ENCODE data around the gene FAM47E. TPM values are rescaled to one million over a fixed set of nuclear protein-coding genes. Genes with fewer than 3 reads are reported as not detected.
"Not testable (repeated sequence)": the region's sequence is repeated elsewhere in the genome, so short reads cannot be mapped to it uniquely, and the experiment has no call there.

The FAM47E gene
- total RNA-seq, 1 donor from 2014 or later, result 1.6 TPM

DNA sequence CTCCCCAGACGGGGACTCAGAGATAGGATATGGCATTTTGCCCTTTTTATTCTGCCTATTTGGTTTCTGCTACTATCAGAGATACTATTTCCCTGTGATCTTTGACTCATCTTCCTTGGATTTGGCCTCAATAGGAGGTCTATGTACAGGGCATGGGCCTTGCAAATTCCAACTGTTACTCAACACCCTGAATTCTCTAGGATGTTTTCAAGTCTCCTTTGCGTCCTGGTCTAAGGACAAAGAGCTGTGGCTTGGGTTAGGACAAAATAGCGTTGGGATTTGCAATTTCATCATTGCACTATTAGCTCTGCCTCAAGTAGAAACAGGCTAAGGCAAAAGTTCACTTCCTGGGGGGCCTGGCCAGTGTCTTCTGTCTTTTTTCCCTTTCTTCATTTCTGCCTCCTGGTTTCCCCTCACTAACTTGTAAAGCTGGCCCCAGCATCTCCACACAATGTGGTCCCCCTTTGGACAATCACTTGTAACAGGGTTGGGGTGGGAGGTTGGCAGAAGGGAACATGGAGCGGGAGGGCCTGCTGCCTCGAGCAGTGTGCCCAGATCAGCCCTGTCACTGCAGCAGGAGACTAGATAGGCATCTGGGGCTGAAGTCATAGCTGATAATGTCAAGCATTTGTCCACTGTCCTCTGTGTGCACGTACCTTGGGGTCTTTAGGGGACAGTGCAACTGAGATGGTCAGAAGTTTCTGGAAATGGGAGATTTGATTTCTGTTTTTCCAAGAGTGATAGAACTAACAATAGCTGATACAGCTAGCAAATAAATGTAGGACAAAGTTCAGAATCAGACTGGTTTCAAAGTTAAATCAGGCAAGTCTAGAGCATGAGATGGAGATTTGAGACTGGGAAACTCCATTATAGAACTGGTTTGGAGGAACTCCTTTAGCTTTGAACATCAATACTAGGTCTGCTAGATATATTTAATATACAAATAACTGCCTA lies 29.2 kb downstream of the FAM47E start:
- Mint-ChIP-seq H3K27ac (ENCODE audit: unreplicated experiment) (no peak overlapping the region), H3K4me3 (no peak overlapping the region), H3K36me3 (ENCODE audit: low read depth) (no peaks in the 10 kb centered on the region), H3K9me3 (no peaks in the 10 kb centered on the region), H3K4me1 (peaks cover 12% of the 10 kb centered on the region), H3K27me3 (ENCODE audit: low read depth) (no peaks in the 10 kb centered on the region)
- DNase-seq (ENCODE audit: low read depth, low spot score), result no peak
- TF ChIP-seq, protein P1, sequence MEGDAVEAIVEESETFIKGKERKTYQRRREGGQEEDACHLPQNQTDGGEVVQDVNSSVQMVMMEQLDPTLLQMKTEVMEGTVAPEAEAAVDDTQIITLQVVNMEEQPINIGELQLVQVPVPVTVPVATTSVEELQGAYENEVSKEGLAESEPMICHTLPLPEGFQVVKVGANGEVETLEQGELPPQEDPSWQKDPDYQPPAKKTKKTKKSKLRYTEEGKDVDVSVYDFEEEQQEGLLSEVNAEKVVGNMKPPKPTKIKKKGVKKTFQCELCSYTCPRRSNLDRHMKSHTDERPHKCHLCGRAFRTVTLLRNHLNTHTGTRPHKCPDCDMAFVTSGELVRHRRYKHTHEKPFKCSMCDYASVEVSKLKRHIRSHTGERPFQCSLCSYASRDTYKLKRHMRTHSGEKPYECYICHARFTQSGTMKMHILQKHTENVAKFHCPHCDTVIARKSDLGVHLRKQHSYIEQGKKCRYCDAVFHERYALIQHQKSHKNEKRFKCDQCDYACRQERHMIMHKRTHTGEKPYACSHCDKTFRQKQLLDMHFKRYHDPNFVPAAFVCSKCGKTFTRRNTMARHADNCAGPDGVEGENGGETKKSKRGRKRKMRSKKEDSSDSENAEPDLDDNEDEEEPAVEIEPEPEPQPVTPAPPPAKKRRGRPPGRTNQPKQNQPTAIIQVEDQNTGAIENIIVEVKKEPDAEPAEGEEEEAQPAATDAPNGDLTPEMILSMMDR (conservative IDR thresholded peaks at IDR 0.05), result no peak

DNA sequence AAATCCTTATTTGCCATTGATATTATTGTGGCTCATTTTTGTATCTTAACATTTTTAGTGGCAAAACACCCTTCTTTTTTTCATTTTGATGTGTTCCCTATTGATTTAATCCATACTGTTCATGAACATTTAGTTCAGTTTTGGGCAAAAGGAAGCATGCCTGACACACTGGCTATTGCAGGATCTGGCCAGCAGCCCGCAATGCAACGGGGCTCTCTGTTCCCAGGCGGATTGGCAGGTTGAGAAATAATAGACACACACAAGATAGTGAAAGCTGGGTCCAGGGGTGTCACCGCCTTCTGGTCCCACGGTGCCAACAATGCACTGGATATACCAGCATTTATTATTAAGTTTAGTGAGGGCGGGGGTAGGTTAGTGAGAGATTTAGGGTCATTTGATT lies 30.1 kb downstream of the FAM47E start:
- not testable (repeated sequence) for H3K27me3 Mint-ChIP-seq (ENCODE audit: low read depth); H3K36me3 Mint-ChIP-seq (ENCODE audit: low read depth); DNase-seq (ENCODE audit: low read depth, low spot score); H3K9me3 Mint-ChIP-seq; H3K27ac Mint-ChIP-seq (ENCODE audit: unreplicated experiment); H3K4me3 Mint-ChIP-seq
- H3K4me1 Mint-ChIP-seq, result peaks cover 12% of the 10 kb centered on the region

DNA sequence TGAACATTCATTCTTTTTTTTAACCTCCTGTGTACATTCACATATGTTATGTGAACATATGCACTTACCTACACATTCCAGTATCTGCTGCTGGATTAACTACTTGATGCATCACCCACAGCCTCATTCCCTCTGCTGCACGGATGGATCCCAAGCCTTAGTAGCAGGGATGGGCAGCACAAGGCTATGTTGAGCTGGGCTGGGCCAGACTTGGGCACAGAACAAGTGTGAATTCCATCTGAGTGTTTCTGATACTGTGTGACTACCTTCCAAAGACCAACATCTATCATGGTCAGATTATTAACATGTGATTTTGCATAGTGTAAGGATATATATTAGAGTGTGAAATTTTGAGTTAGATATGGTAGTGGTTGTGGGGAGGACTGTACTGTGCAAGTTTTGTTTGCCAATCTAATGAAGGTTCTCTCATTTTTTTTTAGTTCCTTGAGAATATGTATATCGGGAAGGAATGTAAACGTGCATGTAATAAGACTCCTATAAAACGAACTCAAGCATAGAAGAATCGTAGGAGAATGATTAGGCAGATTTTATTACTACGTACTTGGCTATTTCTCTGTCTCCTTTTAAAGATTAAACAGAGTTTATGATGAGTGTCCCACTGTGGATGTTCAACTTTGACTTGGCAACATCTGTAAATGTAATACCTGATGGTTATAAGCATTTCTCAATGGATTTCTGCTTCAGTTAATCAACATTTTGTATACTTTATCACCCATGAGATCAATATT lies 31.6 kb downstream of the FAM47E start:
- Mint-ChIP-seq H3K4me3 (no peak overlapping the region), H3K27me3 (ENCODE audit: low read depth) (no peaks in the 10 kb centered on the region), H3K27ac (ENCODE audit: unreplicated experiment) (no peak overlapping the region), H3K4me1 (peaks cover 12% of the 10 kb centered on the region), H3K9me3 (peaks cover 10% of the 10 kb centered on the region), H3K36me3 (ENCODE audit: low read depth) (peaks cover 6% of the 10 kb centered on the region)
- DNase-seq (ENCODE audit: low read depth, low spot score), result no peak
- TF ChIP-seq, protein P1 (conservative IDR thresholded peaks at IDR 0.05), result no peak

DNA sequence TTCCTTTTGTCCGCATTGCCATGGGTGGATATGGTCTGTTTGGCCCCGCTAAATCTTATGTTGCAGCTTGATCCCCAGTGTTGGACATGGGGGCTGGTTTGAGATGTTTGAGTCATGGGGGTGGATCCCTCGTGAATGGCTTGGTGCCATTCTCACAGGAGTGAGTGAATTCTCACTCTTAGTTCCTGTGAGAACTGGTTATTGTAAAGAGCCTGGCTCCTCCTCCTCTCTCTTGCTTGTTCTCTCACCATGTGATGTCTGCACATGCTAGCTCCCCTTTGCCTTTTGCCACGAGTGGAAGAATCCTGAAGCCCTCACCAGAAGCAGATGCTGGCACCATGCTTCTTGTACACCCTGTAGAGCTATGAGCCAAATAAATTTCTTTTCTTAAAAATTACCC lies 32.4 kb downstream of the FAM47E start:
- DNase-seq (ENCODE audit: low read depth, low spot score), result no peak
- H3K4me1 Mint-ChIP-seq, result peaks cover 12% of the 10 kb centered on the region
- no peak overlapping the region for H3K27ac Mint-ChIP-seq (ENCODE audit: unreplicated experiment)
- no peak overlapping the region for H3K4me3 Mint-ChIP-seq
- H3K36me3 Mint-ChIP-seq (ENCODE audit: low read depth), result peaks cover 6% of the 10 kb centered on the region
- H3K9me3 Mint-ChIP-seq, result peaks cover 10% of the 10 kb centered on the region
- TF ChIP-seq, protein P1 (conservative IDR thresholded peaks at IDR 0.05), result no peak
- H3K27me3 Mint-ChIP-seq (ENCODE audit: low read depth), result no peaks in the 10 kb centered on the region

DNA sequence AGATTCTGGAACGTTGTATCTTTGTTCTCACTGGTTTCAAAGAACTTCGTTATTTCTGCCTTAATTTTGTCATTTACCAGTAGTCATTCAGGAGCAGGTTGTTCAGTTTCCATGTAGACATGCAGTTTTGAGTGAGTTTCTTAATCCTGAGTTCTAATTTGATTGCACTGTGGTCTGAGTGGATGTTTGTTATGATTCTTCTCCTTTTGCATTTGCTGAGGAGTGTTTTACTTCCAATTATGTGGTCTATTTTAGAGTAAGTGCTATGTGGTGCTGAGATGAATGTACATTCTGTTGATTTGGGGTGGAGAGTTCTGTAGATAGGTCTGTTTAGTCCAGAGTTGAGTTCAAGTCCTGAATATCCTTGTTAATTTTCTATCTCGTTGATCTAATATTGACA lies 36.3 kb downstream of the FAM47E start:
- H3K36me3 Mint-ChIP-seq (ENCODE audit: low read depth); H3K4me3 Mint-ChIP-seq; H3K4me1 Mint-ChIP-seq; DNase-seq (ENCODE audit: low read depth, low spot score); H3K27me3 Mint-ChIP-seq (ENCODE audit: low read depth): not testable (repeated sequence)
- Mint-ChIP-seq H3K9me3 (peaks cover 14% of the 10 kb centered on the region), H3K27ac (ENCODE audit: unreplicated experiment) (peak overlapping the region; percentile 22)

DNA sequence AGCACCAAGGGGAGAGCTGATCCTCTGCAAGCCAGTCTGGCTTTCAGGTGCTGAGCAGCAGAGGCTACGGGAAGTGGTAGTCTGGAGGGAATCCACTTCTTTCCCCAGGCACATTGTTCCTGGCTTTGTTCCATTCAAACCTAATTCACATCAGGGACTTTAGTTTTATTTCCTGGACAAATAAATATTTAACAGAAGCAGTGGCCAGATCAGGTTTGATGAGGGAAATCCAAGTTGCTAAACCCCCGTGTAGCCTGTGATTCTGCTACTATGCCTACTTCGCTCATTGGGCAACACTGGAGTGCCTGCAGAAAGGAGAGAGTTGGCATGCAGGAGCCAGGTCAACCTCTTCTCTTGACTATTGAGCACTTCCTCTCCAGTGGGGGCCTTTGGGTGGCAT lies 41.2 kb downstream of the FAM47E start:
- Mint-ChIP-seq H3K4me1 (no peaks in the 10 kb centered on the region), H3K27ac (ENCODE audit: unreplicated experiment) (no peak overlapping the region), H3K9me3 (peaks cover 22% of the 10 kb centered on the region), H3K4me3 (no peak overlapping the region), H3K27me3 (ENCODE audit: low read depth) (no peaks in the 10 kb centered on the region), H3K36me3 (ENCODE audit: low read depth) (peaks cover 18% of the 10 kb centered on the region)
- TF ChIP-seq, protein P1 (conservative IDR thresholded peaks at IDR 0.05), result no peak
- no peak for DNase-seq (ENCODE audit: low read depth, low spot score)

Data from neural crest cell (in vitro differentiated cells).